CD4-positive, alpha-beta T cell treated with Interleukin-12 subunit alpha and Interleukin-12 subunit beta, for 1 hour (primary cell): ENCODE data around the gene MARCHF9.

ENCODE experiments used
- DNase-seq: peaks from one replicate; pipeline ENCODE4 v3.0.0-alpha.2; 2020

The MARCHF9 gene

DNA sequence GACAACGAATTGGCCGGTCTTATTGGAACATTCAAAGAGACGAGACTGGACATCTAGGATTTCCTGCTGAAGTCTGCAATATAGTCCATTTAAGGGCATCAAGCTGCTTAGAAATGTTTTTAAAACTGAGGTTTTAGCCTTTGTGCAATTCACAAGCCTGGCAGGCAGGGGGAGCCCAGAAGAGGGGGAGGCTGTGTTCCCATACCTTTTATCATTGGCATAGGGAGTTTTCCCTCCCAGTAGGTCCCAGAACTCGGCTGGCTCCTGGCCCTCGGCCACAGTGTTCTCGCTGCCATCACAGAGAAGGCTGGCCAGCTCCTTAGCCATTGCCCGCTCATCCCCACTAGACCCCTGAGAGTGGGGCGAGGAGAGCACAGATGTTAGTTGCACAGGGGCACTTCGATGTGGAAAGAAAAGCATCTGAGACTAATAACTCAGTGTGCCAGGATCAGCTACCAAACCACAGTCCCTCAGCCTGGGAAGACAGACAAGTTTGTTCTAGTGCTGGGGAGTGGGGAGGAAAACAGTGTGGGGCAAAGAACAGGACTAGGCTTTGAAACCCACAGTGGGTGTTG lies 48.5 kb downstream of the MARCHF9 start:
- DNase-seq = peak; percentile 37

DNA sequence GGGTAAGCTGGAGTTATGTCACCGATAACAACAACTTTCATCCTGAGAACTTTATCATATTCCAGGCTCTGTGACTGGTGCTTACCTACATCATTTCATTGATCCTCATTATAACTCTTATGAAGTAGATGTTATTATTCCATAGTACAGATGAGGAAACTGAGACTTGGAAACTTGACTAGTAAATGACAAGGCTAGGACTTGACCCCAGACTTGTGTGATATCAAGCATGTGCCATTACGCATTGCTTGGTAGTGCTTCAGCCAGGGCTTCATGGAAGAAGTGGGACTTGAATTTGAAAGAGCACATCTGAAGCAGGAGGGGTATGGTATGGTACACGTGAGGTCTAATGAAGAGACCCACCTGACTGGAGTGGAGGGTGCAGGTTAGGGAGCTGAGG lies 51.8 kb downstream of the MARCHF9 start:
- no peak for DNase-seq

DNA sequence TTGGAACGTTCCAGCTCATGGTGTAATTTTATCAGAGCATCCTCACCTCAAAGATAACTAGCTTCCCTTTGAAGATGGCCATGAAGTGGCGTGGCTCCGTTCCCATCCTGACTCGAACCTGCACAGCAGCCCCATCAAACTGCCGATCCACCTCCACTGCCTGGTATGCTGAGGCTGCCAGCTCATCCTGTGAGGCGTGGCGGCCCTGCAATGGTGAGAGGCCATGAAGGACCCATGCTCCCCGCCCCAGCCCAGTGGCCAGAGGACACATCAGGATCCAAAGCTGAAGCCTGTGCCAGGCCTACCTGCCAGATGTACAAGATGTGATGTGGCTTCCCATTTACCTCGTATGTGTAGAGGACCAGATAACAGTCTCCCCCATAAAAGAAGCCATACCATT lies 52.4 kb downstream of the MARCHF9 start:
- DNase-seq = no peak

DNA sequence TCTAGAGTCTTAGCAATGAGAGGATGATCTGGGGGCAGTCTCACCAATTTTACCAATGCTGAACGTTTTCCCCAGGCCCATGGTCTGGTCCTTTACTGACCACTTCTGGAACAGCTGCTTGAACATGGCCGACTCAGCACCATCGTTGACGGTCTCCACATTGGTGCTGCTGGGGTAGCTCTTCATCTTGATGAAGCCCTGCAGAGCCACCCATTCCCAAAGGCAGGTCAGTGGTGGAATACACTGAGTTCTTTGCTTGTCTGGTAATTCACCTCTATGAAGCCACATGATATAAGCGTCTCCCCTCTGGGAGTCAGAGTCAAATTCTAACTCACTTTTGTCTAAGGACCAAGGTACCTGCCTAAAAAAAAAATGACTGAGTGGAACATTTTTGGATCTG lies 53.4 kb downstream of the MARCHF9 start:
- no peak for DNase-seq

DNA sequence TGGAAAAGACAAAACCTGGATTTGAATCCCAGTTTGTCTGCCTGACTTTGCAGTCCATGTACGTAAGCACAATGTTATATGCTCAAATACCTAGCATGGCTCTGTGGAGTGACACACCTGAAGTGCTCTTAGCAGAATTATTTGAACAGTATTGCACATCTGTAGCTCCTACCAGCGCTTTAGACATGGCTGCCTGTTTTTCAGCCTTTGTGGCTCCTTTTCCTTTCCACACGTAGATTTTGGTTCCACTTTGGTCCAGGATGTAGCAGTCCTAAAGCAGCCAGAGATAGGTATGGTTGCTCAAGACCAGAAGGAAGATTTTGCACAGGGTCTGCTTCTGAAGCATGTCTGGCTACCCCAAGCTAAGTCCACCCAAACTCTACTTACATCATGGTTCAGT lies 54.5 kb downstream of the MARCHF9 start:
- no peak for DNase-seq
